GM18505 (cell line): ENCODE measurements around the gene FAM193A.
"Not testable (repeated sequence)": the region's sequence is repeated elsewhere in the genome, so short reads cannot be mapped to it uniquely, and the experiment has no call there.

ENCODE experiments used
- ATAC-seq: cut with Tn5 transposase; IDR thresholded peaks from one replicate; pipeline ENCODE4 v1.9.1; 2021; ENCODE audit not compliant: unreplicated experiment
- POLR2A ChIP-seq: IDR thresholded peaks from 4 replicates; pipeline ENCODE4 v1.6.1; 2011; ENCODE audit warnings: borderline replicate concordance; ENCODE audit not compliant: insufficient read depth, insufficient read length; ENCODE audit errors: extremely low read depth

FAM193A gene

GRCh38 chr4:2596611-2597010 lies 60.2 kb downstream of the FAM193A start:
- no peak for TF ChIP-seq POLR2A
- ATAC-seq, result no peak

GRCh38 chr4:2598511-2599303 lies 62.3 kb downstream of the FAM193A start:
- peak; percentile 85 for ATAC-seq
- no peak for TF ChIP-seq POLR2A

- no peak for ATAC-seq
- TF ChIP-seq POLR2A, result no peak
Observed at GRCh38 chr4:2599304-2599654, 62.8 kb downstream of the FAM193A start.

GRCh38 chr4:2600878-2601277 lies 64.4 kb downstream of the FAM193A start:
- ATAC-seq, result no peak
- TF ChIP-seq POLR2A, result no peak

GRCh38 chr4:2604614-2605013 lies 68.2 kb downstream of the FAM193A start:
- TF ChIP-seq POLR2A, result no peak
- no peak for ATAC-seq

- no peak for ATAC-seq
- TF ChIP-seq POLR2A, result no peak
Observed at GRCh38 chr4:2606960-2607506, 70.6 kb downstream of the FAM193A start.

GRCh38 chr4:2607822-2608221 lies 71.4 kb downstream of the FAM193A start:
- no peak for TF ChIP-seq POLR2A
- ATAC-seq, result no peak

- ATAC-seq, result no peak
- TF ChIP-seq POLR2A, result no peak
Observed at GRCh38 chr4:2608291-2608690, 71.8 kb downstream of the FAM193A start.

- no peak for TF ChIP-seq POLR2A
- no peak for ATAC-seq
Observed at GRCh38 chr4:2615821-2616220, 79.4 kb downstream of the FAM193A start.

GRCh38 chr4:2617955-2618354 lies 81.5 kb downstream of the FAM193A start:
- ATAC-seq, result no peak
- TF ChIP-seq POLR2A, result no peak

- not testable (repeated sequence) for ATAC-seq
Observed at GRCh38 chr4:2618729-2619128, 82.3 kb downstream of the FAM193A start.

GRCh38 chr4:2619459-2619858 lies 83.0 kb downstream of the FAM193A start:
- no peak for TF ChIP-seq POLR2A
- ATAC-seq, result no peak

GRCh38 chr4:2621419-2621818 lies 85.0 kb downstream of the FAM193A start:
- TF ChIP-seq POLR2A, result no peak
- no peak for ATAC-seq

GRCh38 chr4:2623442-2623841 lies 87.0 kb downstream of the FAM193A start:
- ATAC-seq, result no peak
- no peak for TF ChIP-seq POLR2A
